Left lobe of liver (tissue), 2 donors: Measurements from ENCODE around the gene SNAP25. TPM values are rescaled to one million over a fixed set of nuclear protein-coding genes. Genes with fewer than 3 reads are reported as not detected.

ENCODE experiments used
- ATAC-seq: fragments of 200-7000 bp; cut with Tn5 transposase; one replicate; pipeline ENCODE4 v1.9.1; 2020; ENCODE audit warnings: mild to moderate bottlenecking, moderate library complexity
- DNase-seq: peaks from one replicate; pipeline ENCODE4 v3.0.0-alpha.2; 2020; ENCODE audit warnings: low spot score
- total RNA-seq: library from RNA; stranded (reverse); gene quantifications from one replicate; pipeline ENCODE4 v1.2.1, GENCODE V29; 2021
- donor health status: DM: no; HTN: no; CAD: no; lungs with moderate emphysema.
- donor health status: DM: no; HTN: yes; CAD: no.

Gene SNAP25
- total RNA-seq, 1 donor from 2014 or later, result not detected

GRCh38 chr20:10324198-10324847 is 105.7 kb downstream of the SNAP25 start:
- no peak for DNase-seq
- ATAC-seq, result no peak

GRCh38 chr20:10328897-10329255 is 110.2 kb downstream of the SNAP25 start:
- ATAC-seq (peak; percentile 60), DNase-seq (no peak)

GRCh38 chr20:10329387-10330005 is 110.9 kb downstream of the SNAP25 start:
- ATAC-seq, result peak; percentile 32
- DNase-seq, result no peak

GRCh38 chr20:10330071-10330470 is 111.4 kb downstream of the SNAP25 start:
- DNase-seq (no peak), ATAC-seq (no peak)

- no peak for DNase-seq
- ATAC-seq, result no peak
Measured at GRCh38 chr20:10332656-10333415, 114.2 kb downstream of the SNAP25 start.

GRCh38 chr20:10336959-10337729 is 118.5 kb downstream of the SNAP25 start:
- DNase-seq (no peak), ATAC-seq (no peak)

GRCh38 chr20:10338426-10339180 is 120.0 kb downstream of the SNAP25 start:
- ATAC-seq, result no peak
- DNase-seq, result no peak

- ATAC-seq (no peak), DNase-seq (no peak)
Measured at GRCh38 chr20:10339609-10340008, 121.0 kb downstream of the SNAP25 start.

GRCh38 chr20:10342152-10342551 is 123.5 kb downstream of the SNAP25 start:
- DNase-seq, result no peak

GRCh38 chr20:10344953-10345352 is 126.3 kb downstream of the SNAP25 start:
- no peak for ATAC-seq
- DNase-seq, result no peak

More at GRCh38 chr20:10342152-10342551, 123.5 kb downstream of the SNAP25 start:
- no peak for ATAC-seq

GRCh38 chr20:10347086-10347880 is 128.7 kb downstream of the SNAP25 start:
- no peak for ATAC-seq
- DNase-seq, result no peak

- ATAC-seq, result no peak
- no peak for DNase-seq
Measured at GRCh38 chr20:10349118-10349517, 130.5 kb downstream of the SNAP25 start.

GRCh38 chr20:10350188-10350842 is 131.7 kb downstream of the SNAP25 start:
- no peak for DNase-seq
- ATAC-seq, result no peak

- ATAC-seq (no peak), DNase-seq (no peak)
Measured at GRCh38 chr20:10352934-10353824, 134.5 kb downstream of the SNAP25 start.

- no peak for DNase-seq
Measured at GRCh38 chr20:10356628-10357027, 138.0 kb downstream of the SNAP25 start.

More at GRCh38 chr20:10356628-10357027, 138.0 kb downstream of the SNAP25 start:
- ATAC-seq, result no peak
